Measurements from ENCODE around the gene SASH3. TPM values are rescaled to one million over a fixed set of nuclear protein-coding genes. Genes with fewer than 3 reads are reported as not detected.

Gene SASH3
- total RNA-seq, 6 experiments from 2014 or later: not detected

GRCh38 chrX:129750971-129751370, 28.8 kb upstream of the SASH3 start:
- no peaks in the 10 kb centered on the region for H3K9me3 Mint-ChIP-seq
- H3K27ac Mint-ChIP-seq: no peak overlapping the region
- peaks cover 11% of the 10 kb centered on the region for H3K4me1 Mint-ChIP-seq (ENCODE audit: low read depth)
- H3K36me3 Mint-ChIP-seq (ENCODE audit: low read depth): no peaks in the 10 kb centered on the region
- no peak for TF ChIP-seq CTCF (IDR thresholded peaks at IDR 0.05)
- H3K4me3 Mint-ChIP-seq: no peak overlapping the region
- peaks cover 4% of the 10 kb centered on the region for H3K27me3 Mint-ChIP-seq (ENCODE audit: insufficient read depth)
- no peak for DNase-seq

GRCh38 chrX:129754056-129755024, 25.4 kb upstream of the SASH3 start:
- no peak for DNase-seq
- Mint-ChIP-seq H3K4me3 (no peak overlapping the region), H3K27ac (no peak overlapping the region), H3K4me1 (ENCODE audit: low read depth) (0 out of 2 replicates have a peak, but pooled peaks cover 2% of the 10 kb centered on the region), H3K9me3 (no peaks in the 10 kb centered on the region), H3K36me3 (ENCODE audit: low read depth) (no peaks in the 10 kb centered on the region), H3K27me3 (ENCODE audit: insufficient read depth) (peaks cover 4% of the 10 kb centered on the region)
- peak; percentile 48; the same call in 1 of the 2 replicates for TF ChIP-seq CTCF (IDR thresholded peaks at IDR 0.05)

DNA sequence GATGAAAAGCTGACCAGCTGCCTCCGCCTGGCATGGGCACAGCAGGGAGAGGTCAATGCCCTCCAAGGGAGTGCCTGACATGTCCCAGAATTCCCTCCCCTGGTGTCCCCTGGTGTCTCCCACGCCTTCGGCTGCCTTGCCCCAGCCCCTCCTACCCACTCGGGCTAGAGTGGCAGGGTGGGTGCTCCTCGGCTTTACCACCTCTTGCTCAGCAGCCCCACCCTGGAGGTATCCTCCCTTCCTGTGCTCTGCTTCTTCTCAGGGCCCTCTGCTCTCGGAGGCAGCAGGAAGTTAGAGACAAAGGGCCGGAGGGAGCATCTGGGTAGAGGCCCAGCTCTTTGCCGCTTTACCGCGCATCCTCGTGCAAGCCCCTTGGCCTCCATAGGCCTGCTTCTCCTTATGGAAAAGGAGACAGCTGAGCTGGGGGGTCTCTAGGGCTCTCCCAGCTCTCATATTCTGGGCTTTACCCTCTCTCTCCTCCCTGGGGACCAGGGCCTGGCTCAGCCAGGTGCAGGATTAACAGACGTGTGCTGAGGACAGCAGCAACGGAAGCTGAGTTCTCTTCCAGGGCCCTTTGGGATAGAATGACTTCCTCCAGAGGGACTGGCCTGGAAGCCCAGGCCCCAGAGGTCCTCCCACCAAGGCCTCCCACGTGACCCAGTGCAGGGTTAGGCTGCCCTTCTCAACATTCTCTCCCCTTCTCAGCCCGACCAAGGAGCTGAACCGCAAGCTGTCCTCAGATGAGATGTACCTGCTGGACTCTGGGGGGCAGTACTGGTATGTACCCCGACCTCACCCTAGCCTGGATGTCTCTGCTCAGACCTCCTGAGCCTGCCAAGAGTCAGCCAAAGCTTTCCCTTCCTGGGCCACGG, 23.7 kb upstream of the SASH3 start:
- Mint-ChIP-seq H3K27ac (no peak overlapping the region), H3K27me3 (ENCODE audit: insufficient read depth) (peaks cover 4% of the 10 kb centered on the region), H3K9me3 (no peaks in the 10 kb centered on the region), H3K4me3 (no peak overlapping the region), H3K36me3 (ENCODE audit: low read depth) (no peaks in the 10 kb centered on the region), H3K4me1 (ENCODE audit: low read depth) (peaks cover 12% of the 10 kb centered on the region; the same call in 1 of the 2 replicates)
- TF ChIP-seq CTCF (IDR thresholded peaks at IDR 0.05): no peak
- DNase-seq: no peak

GRCh38 chrX:129759576-129760061, 20.1 kb upstream of the SASH3 start:
- peak; percentile 72 for DNase-seq
- Mint-ChIP-seq H3K4me1 (ENCODE audit: low read depth) (peaks cover 12% of the 10 kb centered on the region; the same call in 1 of the 2 replicates), H3K27me3 (ENCODE audit: insufficient read depth) (peaks cover 6% of the 10 kb centered on the region), H3K27ac (no peak overlapping the region), H3K36me3 (ENCODE audit: low read depth) (no peaks in the 10 kb centered on the region), H3K9me3 (no peaks in the 10 kb centered on the region), H3K4me3 (no peak overlapping the region)
- TF ChIP-seq CTCF (IDR thresholded peaks at IDR 0.05): no peak; the same call in 1 of the 2 replicates

DNA sequence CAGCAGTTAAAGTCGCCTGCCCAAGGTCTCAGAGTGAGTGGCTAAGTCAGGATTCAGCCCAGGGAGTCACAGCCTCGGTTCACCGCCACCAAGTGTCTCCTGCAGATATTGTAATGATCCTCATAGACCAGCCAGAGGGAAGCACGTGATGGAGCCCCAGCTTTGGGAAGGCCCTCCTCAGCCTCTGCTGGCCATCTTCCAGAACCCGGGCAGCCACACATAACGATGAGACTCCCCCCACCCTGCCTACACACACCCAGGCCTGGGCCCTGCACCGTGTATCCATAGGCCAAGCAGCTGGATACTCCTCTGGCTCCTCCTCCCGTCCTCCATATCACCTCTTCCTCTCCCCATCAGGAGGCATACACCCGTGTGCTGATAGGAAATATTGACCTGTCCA, 19.6 kb upstream of the SASH3 start:
- Mint-ChIP-seq H3K9me3 (no peaks in the 10 kb centered on the region), H3K4me3 (no peak overlapping the region), H3K4me1 (ENCODE audit: low read depth) (peaks cover 12% of the 10 kb centered on the region; the same call in 1 of the 2 replicates), H3K36me3 (ENCODE audit: low read depth) (no peaks in the 10 kb centered on the region), H3K27me3 (ENCODE audit: insufficient read depth) (peaks cover 2% of the 10 kb centered on the region), H3K27ac (no peak overlapping the region)
- no peak for TF ChIP-seq CTCF (IDR thresholded peaks at IDR 0.05)
- no peak for DNase-seq

Data from HFFc6 (cell line).